HG03354 (cell line): Measurements from ENCODE around the gene TICAM2.

Experiments
- ATAC-seq: cut with Tn5 transposase; IDR thresholded peaks from one replicate; pipeline ENCODE4 v1.9.1; 2021; ENCODE audit warnings: mild to moderate bottlenecking; ENCODE audit not compliant: unreplicated experiment, poor library complexity, severe bottlenecking

TICAM2 gene

GRCh38 chr5:115575167-115576070 lies 26.9 kb downstream of the TICAM2 start:
- peak; percentile 52 for ATAC-seq

- no peak for ATAC-seq
Observed at GRCh38 chr5:115573133-115573532, 29.1 kb downstream of the TICAM2 start.

GRCh38 chr5:115571441-115571878 lies 30.8 kb downstream of the TICAM2 start:
- ATAC-seq: no peak

GRCh38 chr5:115568668-115569067 lies 33.6 kb downstream of the TICAM2 start:
- no peak for ATAC-seq

GRCh38 chr5:115565233-115565632 lies 37.0 kb downstream of the TICAM2 start:
- no peak for ATAC-seq

- ATAC-seq: no peak
Observed at GRCh38 chr5:115561176-115561575, 41.1 kb downstream of the TICAM2 start.

- ATAC-seq: no peak
Observed at GRCh38 chr5:115559524-115559923, 42.8 kb downstream of the TICAM2 start.

- no peak for ATAC-seq
Observed at GRCh38 chr5:115558388-115558956, 43.8 kb downstream of the TICAM2 start.

- no peak for ATAC-seq
Observed at GRCh38 chr5:115557667-115558387, 44.5 kb downstream of the TICAM2 start.

GRCh38 chr5:115556276-115556675 lies 46.0 kb downstream of the TICAM2 start:
- no peak for ATAC-seq

GRCh38 chr5:115555084-115555633 lies 47.1 kb downstream of the TICAM2 start:
- ATAC-seq: no peak

- no peak for ATAC-seq
Observed at GRCh38 chr5:115553082-115553481, 49.2 kb downstream of the TICAM2 start.

GRCh38 chr5:115551415-115551814 lies 50.9 kb downstream of the TICAM2 start:
- ATAC-seq: no peak

GRCh38 chr5:115549154-115549553 lies 53.1 kb downstream of the TICAM2 start:
- ATAC-seq: no peak

GRCh38 chr5:115548683-115549082 lies 53.6 kb downstream of the TICAM2 start:
- ATAC-seq: no peak

- no peak for ATAC-seq
Observed at GRCh38 chr5:115545351-115545882, 56.9 kb downstream of the TICAM2 start.

GRCh38 chr5:115544436-115545350 lies 57.6 kb downstream of the TICAM2 start, which contains the start of gene FEM1C:
Gene FEM1C, minus strand, starts transcription at chr5:115544775. Its CDS starts 1,282 bp downstream, at chr5:115543493.
- ATAC-seq: peak; percentile 96

- ATAC-seq: peak; percentile 22
Observed at GRCh38 chr5:115544043-115544435, 58.2 kb downstream of the TICAM2 start.
